GM19193 (cell line): ENCODE results near the gene MARCHF3.

ENCODE experiments used
- POLR2A ChIP-seq: IDR thresholded peaks from 4 replicates; pipeline ENCODE4 v1.6.1; 2011; ENCODE audit not compliant: insufficient read depth, insufficient read length; ENCODE audit errors: extremely low read depth

MARCHF3 gene

GRCh38 chr5:126912616-126913200 is 117.7 kb downstream of the MARCHF3 start:
- TF ChIP-seq POLR2A: no peak

GRCh38 chr5:126911986-126912385 is 118.4 kb downstream of the MARCHF3 start:
- TF ChIP-seq POLR2A: no peak

DNA sequence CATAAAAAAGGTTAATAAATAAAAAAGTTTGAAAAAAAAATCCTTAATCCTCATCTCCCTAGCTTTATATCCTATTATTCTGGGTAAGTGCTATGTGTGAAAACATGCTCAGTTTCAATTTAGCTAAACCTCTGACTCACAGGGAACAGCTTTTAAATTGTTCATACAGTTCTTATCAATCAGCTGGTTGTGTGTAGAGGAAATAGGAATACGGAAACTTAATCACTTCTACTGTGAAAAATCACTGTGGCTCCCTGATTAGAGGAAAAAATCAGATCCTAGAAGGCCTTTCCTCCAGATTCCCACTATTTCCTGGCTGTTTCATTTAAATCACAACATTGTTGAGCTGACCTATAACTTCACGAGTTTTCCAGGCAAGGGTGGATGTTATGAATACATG is 120.5 kb downstream of the MARCHF3 start:
- no peak for TF ChIP-seq POLR2A

DNA sequence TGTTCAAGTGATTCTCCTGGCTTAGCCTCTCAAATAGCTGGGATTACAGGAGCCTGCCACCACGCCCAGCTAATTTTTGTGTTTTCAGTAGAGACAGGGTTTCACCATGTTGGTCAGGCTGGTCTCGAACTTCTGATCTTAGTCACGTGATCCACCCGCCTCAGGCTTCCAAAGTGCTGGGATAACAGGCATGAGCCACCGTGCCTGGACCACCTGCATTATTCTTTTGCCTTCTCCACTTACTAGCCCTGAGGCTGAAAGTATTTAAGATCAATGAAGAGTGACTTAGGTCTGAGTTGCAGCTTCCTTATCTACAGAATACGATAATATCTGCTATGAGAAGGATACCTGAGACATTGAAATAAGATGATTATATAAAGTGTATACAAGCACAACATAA is 129.6 kb downstream of the MARCHF3 start:
- TF ChIP-seq POLR2A: no peak

DNA sequence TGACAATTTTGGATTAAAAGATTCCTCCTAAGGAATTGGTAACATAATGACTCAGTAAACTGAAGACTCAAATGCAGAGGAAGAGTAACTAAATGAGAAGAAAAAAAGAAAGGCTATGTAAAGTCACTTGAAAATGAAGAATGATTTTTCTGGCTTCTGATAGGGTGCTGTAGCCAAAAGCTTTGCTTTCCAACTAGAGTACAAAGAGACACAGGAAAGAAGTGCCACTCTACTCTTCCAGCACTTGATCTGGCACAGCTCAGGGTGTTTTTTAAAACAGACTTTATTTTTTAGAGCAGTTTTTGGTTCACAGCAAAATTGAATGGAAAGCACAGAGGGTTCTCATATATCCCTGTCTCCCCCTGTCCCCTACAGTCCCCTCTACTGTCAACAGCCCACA is 130.9 kb downstream of the MARCHF3 start:
- no peak for TF ChIP-seq POLR2A

DNA sequence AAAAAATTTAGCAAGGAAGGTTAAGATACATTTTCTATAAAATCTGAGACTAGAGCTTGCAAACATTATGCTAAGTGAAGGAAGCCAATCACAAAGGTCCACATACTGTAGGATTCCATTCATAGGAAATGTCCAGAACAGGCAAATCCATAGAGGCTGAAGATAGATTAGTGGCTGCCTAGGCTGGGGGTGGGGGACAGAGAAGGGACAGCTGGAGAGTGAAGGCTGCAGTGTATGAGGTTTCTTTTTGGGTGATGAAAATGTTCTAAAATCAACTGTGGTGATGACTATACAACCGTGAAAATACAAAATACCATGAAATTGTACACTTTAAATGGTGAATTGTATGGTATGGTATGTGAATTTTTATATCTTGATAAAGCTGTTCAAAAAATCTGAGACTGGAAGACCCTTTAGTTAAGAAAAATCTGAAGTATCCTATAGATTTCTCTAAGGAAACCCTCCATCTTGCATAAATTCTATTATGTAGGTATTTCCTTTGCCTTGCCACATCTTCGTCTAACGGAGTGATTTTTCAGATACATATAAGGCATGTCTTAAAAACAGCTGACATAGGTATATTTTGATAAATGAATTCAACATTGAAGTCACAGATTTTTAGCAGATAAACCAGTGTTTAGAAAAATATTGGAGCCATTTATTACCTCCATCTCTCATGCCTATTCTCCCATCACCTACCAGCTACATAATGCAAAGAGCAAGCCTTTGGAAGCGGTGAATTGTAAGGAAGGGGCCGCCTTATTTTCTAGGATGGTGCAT is 132.3 kb downstream of the MARCHF3 start:
- no peak for TF ChIP-seq POLR2A

DNA sequence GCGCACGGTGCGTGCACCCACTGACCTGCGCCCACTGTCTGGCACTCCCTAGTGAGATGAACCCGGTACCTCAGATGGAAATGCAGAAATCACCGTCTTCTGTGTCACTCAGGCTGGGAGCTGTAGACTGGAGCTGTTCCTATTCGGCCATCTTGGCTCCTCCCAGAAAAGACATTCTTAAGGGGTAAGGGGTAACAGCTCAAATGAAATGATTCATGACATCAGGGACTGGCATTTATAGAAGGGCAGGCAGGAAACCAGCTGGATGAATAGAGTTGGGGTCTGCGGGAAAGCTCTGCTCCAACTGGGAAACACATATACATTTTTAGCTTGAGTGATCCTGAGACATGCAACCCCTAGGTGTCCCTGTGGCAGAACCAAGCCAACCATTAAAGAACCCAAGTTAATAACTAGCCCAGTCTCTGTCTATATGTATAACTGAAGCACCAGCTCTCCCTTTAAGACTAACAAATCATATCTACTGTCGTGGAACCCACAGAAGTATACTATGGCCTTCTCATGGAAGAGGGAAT is 134.1 kb downstream of the MARCHF3 start:
- no peak for TF ChIP-seq POLR2A

DNA sequence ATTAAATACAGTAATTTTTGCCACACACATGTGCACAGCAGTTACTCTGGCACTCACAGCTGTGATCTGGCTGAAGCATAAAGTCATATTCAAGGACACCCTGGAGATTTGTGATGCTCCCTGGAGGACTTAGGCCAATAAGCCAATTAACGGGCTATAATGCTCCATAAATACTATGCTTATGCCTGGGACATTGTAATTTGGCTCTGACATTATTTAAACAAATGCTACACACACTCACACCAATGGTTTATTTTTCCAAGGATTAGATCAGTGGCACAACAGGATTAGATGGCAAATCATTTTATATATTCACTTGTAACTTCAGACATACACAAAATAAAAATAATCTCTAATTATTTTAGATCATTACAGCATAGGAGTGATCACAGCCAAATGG is 142.2 kb downstream of the MARCHF3 start:
- TF ChIP-seq POLR2A: no peak

- TF ChIP-seq POLR2A: no peak
Measured at GRCh38 chr5:126884269-126884819, 146.0 kb downstream of the MARCHF3 start.

DNA sequence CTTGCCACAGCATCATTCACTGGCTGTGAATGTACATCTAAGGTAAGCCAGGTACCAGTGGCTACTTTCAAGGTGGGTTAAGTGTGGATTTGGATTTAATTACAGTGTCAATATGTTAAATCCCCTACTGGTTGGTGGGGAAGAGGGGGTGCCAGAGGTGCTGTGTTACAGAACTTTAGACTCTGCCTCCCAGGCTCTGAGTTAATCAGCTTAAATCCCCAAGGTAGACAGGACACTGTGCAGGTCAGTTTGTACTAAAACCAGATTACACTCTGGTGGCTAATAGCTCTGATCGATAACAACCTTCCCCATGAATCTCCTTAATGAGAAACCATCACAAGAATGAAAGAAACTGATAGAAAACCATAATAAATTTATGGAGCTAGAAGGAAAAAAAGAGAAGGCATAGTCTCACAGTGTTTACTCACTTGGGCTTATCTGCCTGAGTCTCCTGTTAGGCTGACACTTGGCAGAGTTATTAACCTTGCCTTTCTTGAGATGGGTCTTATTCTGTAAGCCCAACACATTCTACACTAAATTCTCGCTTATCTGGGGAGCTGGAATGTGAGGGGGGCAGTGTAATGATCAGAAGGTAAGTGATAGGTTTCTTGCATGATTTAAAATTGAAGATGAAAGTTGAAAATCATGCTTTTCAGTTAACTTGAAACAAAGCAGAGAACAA is 146.7 kb downstream of the MARCHF3 start:
- TF ChIP-seq POLR2A: no peak

DNA sequence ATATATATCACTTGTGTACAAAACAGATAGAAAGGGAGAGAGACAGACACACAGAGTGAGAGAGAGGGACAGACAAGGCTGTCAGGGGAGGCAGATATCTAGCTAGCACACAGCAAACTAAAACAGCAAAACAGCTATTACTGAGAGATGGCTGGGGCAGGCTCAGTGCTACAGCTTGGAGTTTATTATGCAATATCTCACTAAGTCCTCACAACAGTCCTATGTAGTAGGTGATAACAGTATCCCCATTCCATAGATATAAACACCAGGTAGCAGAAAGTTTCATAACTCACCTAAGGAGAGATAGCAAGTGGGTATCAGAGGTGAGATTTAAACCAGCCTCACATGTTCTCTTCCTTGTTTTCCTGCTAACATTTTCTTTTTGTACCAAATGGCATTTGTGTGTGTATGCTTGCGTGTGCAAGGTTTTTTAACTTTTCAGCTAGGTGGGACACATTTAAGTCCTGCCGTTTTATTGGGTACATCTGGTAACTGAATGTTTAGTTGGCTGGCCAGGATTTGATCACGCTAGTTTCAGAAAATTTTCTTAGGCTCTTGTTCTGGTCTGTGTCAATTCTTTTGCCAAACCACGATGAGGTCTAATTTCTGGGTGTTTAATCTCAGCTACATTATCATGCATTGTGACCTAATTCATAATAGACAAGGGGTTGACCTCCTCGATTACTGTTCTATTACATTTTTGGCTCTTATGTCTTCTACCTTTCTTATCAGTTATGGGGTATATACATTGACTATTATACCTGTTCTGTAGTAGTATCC is 148.3 kb downstream of the MARCHF3 start:
- no peak for TF ChIP-seq POLR2A

DNA sequence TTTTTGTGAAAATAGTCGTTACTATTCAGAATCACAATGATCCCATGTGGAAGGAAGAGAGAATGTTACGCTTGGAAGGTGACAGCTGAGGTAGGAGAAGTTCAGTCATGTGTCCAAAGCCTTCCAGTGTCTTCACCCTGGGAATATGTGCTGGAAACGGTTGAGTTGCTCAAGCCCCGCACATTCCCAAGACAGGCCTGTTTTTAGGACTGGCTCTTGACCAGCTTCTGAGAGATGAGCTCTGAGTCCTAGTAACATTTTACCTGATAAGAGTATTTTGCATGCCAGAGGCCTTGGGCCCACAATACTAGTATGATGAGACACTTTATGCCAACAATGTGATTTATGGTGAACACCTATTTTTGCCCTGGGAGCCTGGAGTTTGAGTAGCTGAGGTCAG is 151.7 kb downstream of the MARCHF3 start:
- TF ChIP-seq POLR2A: no peak

DNA sequence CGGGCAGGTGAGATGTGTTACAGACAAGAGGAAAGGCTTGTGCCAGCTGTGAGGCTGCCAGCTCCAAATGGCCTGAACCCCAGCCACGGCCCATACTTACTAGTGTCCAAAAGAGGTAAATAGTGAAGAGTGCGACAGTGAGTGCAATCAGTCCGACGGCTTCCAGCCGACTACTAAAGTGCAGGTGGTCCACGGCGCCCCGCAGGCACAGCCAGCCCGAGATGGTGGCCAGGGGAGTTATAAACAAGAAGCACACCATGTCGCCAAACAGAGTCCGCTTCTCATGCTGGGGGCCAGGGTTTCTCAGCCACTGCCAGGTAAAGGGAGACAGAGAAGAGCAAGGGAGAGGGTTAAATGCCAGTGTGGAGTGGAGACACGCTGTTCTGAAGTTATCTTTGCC is 152.3 kb downstream of the MARCHF3 start:
- no peak for TF ChIP-seq POLR2A

GRCh38 chr5:126877602-126878001 is 152.8 kb downstream of the MARCHF3 start:
- no peak for TF ChIP-seq POLR2A
